ENCODE results near the gene RSAD1.
A peak's percentile ranks its signal among the peaks of the same experiment; 100 is the strongest.

RSAD1 gene

DNA sequence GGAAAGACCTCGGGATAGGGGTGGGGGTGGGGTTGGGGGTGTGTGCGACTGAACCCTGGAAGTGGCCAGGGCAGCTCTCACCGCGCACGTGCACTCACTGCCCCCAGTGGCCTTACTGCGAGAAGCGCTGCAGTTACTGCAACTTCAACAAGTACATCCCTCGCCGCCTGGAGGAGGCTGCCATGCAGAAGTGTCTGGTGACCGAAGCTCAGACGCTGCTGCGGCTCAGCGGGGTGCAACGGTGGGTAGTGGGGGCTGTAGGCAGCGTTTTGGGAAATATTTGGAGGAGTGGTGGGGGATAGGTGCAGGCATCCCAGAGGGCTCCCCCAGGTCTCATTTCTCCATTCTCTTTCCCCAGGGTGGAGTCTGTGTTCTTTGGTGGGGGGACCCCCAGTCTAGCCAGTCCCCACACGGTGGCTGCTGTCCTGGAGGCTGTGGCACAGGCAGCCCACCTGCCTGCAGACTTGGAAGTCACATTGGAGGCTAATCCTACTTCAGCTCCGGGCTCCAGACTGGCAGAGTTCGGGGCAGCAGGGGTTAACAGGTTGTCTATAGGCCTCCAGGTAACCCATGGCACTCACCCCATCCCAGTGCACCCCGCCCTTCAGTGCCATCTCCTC is 972 bp downstream of the RSAD1 start (continued):
- TF ChIP-seq, protein P1, sequence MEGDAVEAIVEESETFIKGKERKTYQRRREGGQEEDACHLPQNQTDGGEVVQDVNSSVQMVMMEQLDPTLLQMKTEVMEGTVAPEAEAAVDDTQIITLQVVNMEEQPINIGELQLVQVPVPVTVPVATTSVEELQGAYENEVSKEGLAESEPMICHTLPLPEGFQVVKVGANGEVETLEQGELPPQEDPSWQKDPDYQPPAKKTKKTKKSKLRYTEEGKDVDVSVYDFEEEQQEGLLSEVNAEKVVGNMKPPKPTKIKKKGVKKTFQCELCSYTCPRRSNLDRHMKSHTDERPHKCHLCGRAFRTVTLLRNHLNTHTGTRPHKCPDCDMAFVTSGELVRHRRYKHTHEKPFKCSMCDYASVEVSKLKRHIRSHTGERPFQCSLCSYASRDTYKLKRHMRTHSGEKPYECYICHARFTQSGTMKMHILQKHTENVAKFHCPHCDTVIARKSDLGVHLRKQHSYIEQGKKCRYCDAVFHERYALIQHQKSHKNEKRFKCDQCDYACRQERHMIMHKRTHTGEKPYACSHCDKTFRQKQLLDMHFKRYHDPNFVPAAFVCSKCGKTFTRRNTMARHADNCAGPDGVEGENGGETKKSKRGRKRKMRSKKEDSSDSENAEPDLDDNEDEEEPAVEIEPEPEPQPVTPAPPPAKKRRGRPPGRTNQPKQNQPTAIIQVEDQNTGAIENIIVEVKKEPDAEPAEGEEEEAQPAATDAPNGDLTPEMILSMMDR (tag by site-specific recombination; IDR thresholded peaks at IDR 0.05): peak; percentile 80
- TF ChIP-seq SCRT2 (tag by site-specific recombination; IDR thresholded peaks at IDR 0.05): peak; percentile 97
- no peak for TF ChIP-seq ZBTB11 (tag by site-specific recombination; conservative IDR thresholded peaks at IDR 0.05; ENCODE audit: low read depth)
- no peak for TF ChIP-seq WT1 (tag by site-specific recombination; IDR thresholded peaks at IDR 0.05)
- peak; percentile 52; the same call in 1 of the 2 replicates for TF ChIP-seq ZNF335 (tag by site-specific recombination; conservative IDR thresholded peaks at IDR 0.05)
- TF ChIP-seq, protein P2, sequence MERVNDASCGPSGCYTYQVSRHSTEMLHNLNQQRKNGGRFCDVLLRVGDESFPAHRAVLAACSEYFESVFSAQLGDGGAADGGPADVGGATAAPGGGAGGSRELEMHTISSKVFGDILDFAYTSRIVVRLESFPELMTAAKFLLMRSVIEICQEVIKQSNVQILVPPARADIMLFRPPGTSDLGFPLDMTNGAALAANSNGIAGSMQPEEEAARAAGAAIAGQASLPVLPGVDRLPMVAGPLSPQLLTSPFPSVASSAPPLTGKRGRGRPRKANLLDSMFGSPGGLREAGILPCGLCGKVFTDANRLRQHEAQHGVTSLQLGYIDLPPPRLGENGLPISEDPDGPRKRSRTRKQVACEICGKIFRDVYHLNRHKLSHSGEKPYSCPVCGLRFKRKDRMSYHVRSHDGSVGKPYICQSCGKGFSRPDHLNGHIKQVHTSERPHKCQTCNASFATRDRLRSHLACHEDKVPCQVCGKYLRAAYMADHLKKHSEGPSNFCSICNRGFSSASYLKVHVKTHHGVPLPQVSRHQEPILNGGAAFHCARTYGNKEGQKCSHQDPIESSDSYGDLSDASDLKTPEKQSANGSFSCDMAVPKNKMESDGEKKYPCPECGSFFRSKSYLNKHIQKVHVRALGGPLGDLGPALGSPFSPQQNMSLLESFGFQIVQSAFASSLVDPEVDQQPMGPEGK (tag by site-specific recombination; IDR thresholded peaks at IDR 0.05): peak; percentile 40; the same call in 1 of the 2 replicates

DNA sequence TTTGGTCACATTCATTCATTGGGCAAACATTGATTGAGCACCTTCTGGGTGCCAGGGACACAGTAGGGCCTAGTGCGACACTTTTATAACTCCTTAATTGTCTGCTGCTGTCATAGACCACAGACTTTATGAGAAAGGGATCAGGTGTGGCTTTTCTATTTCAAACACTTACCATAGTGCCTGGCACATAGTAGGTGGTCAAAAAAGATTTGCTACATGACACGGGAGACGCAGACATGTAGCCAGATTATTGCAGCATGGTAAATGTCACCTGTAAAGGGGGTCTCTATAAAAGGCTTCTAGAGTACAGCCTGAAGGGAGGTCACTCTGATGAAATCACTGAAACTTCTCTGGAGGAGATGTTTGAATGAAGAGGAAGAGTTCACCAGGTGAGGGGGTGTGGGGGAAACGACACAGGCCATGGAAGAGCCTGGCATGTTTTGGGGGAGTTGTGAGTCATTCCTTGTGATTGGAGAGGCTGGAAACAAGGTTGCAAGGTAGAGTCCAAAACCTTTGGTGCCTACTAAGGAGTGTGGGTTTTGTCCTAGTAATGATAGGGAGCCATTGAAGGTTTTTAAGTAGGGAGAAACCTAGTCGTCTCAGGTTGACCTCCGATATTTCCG is 1.6 kb downstream of the RSAD1 start:
- Histone ChIP-seq H3K4me1 (ENCODE audit: control insufficient read depth, insufficient read depth, low read length) (peaks cover 6% of the 10 kb centered on the region), H3K9me3 (ENCODE audit: control insufficient read depth, insufficient read depth, low read depth, low read length) (no peaks in the 10 kb centered on the region), H3K27ac (ENCODE audit: extremely low read depth, low read depth, low read length) (no peak overlapping the region), H3K36me3 (ENCODE audit: control insufficient read depth in 2 of 2, insufficient read depth in 1 of 2, low read length in 2 of 2) (peaks cover 15 to 37% of the 10 kb centered on the region in 2 experiments; a peak in 2 of 3 replicates), H3K4me3 (ENCODE audit: low read depth, low read length) (no peak overlapping the region)
- ChIA-PET POLR2A (interaction anchor here (1.0 to 2.1 kb wide), 6 partner anchors 37 to 150 kb away, joined by 3 to 30 read pairs (median 6); partner anchors contain the start of genes ACSF2 and LRRC59), CTCF (interaction anchor here (0.6 to 10.0 kb wide), 28 partner anchors 10 to 280 kb away, joined by 3 to 95 read pairs (median 6); partner anchors contain the start of gene LRRC59)
- TF ChIP-seq ZNF16 (tag by site-specific recombination; IDR thresholded peaks at IDR 0.05; ENCODE audit: low read depth) (peak; percentile 46; the same call in 1 of the 2 replicates), ZNF341 (tag by site-specific recombination; IDR thresholded peaks at IDR 0.05; ENCODE audit: low read depth) (peak; percentile 59; the same call in 1 of the 2 replicates)
- TF ChIP-seq, protein P3, sequence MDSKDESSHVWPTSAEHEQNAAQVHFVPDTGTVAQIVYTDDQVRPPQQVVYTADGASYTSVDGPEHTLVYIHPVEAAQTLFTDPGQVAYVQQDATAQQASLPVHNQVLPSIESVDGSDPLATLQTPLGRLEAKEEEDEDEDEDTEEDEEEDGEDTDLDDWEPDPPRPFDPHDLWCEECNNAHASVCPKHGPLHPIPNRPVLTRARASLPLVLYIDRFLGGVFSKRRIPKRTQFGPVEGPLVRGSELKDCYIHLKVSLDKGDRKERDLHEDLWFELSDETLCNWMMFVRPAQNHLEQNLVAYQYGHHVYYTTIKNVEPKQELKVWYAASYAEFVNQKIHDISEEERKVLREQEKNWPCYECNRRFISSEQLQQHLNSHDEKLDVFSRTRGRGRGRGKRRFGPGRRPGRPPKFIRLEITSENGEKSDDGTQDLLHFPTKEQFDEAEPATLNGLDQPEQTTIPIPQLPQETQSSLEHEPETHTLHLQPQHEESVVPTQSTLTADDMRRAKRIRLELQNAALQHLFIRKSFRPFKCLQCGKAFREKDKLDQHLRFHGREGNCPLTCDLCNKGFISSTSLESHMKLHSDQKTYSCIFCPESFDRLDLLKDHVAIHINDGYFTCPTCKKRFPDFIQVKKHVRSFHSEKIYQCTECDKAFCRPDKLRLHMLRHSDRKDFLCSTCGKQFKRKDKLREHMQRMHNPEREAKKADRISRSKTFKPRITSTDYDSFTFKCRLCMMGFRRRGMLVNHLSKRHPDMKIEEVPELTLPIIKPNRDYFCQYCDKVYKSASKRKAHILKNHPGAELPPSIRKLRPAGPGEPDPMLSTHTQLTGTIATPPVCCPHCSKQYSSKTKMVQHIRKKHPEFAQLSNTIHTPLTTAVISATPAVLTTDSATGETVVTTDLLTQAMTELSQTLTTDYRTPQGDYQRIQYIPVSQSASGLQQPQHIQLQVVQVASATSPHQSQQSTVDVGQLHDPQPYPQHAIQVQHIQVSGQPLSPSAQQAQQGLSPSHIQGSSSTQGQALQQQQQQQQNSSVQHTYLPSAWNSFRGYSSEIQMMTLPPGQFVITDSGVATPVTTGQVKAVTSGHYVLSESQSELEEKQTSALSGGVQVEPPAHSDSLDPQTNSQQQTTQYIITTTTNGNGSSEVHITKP (tag by site-specific recombination; IDR thresholded peaks at IDR 0.05): peak; percentile 84
- TF ChIP-seq, protein P4, sequence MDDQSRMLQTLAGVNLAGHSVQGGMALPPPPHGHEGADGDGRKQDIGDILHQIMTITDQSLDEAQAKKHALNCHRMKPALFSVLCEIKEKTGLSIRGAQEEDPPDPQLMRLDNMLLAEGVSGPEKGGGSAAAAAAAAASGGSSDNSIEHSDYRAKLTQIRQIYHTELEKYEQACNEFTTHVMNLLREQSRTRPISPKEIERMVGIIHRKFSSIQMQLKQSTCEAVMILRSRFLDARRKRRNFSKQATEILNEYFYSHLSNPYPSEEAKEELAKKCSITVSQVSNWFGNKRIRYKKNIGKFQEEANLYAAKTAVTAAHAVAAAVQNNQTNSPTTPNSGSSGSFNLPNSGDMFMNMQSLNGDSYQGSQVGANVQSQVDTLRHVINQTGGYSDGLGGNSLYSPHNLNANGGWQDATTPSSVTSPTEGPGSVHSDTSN (CRISPR knock-in tag; IDR thresholded peaks at IDR 0.05): no peak
